IMR-90 (cell line): ENCODE data around the gene SFT2D3. TPM values are rescaled to one million over a fixed set of nuclear protein-coding genes. Genes with fewer than 3 reads are reported as not detected.
A peak's percentile ranks its signal among the peaks of the same experiment; 100 is the strongest.

Experiments
- ATAC-seq: fragments of 200-7000 bp; cut with Tn5 transposase; 2 replicates; pipeline ENCODE4 v1.9.1; 2020; ENCODE audit warnings: low read depth, mild to moderate bottlenecking, moderate library complexity
- BruUV-seq: library from RNA; stranded (reverse); fragments of 400-500 nt; replicated peaks from 2 replicates; lab custom pipeline; 2021; lab: Mats Ljungman, UMichigan
- CTCF ChIA-PET: fragments of 300-600 bp; formaldehyde crosslinking; extraction: SDS; loops from one replicate; lab custom pipeline; 2021; ENCODE audit warnings: antibody characterized with exemption; lab: Yijun Ruan, JAX
- POLR2A ChIA-PET: fragments of 300-600 bp; sonication (Branson Sonifier 250); formaldehyde crosslinking; loops from one replicate; lab custom pipeline; 2022; ENCODE audit warnings: antibody characterized with exemption; ENCODE audit not compliant: unreplicated experiment; lab: Charles Lee
- DNase-seq: peaks from one replicate; pipeline ENCODE4 v3.0.0; 2013
- H2AFZ ChIP-seq: replicated peaks from 2 replicates; pipeline ENCODE3; 2013; ENCODE audit warnings: low read length, mild to moderate bottlenecking; ENCODE audit not compliant: poor library complexity
- H2AK5ac ChIP-seq: 2 replicates; pipeline ENCODE4 v1.6.1; 2013; ENCODE audit warnings: low read depth, low read length, inconsistent platforms
- H2AK9ac ChIP-seq: replicated peaks from 2 replicates; pipeline ENCODE3; 2013; ENCODE audit warnings: mild to moderate bottlenecking, low read depth, low read length, moderate library complexity; ENCODE audit not compliant: poor library complexity
- H2BK120ac ChIP-seq: 2 replicates; pipeline ENCODE4 v1.6.1; 2013; ENCODE audit warnings: low read depth, low read length, inconsistent platforms
- H2BK15ac ChIP-seq: 3 replicates; pipeline ENCODE4 v1.6.1; 2013; ENCODE audit warnings: low read depth, low read length, inconsistent platforms
- H2BK20ac ChIP-seq: 2 replicates; pipeline ENCODE4 v1.6.1; 2013; ENCODE audit warnings: low read depth, mild to moderate bottlenecking, inconsistent platforms, low read length, moderate library complexity
- H2BK5ac ChIP-seq: 2 replicates; pipeline ENCODE4 v1.6.1; 2013; ENCODE audit warnings: mild to moderate bottlenecking, low read depth, low read length, inconsistent platforms; ENCODE audit not compliant: poor library complexity, severe bottlenecking
- H3K14ac ChIP-seq: replicated peaks from 2 replicates; pipeline ENCODE4 v1.6.1; 2013; ENCODE audit warnings: low read depth, low read length, inconsistent platforms
- H3K18ac ChIP-seq: 2 replicates; pipeline ENCODE4 v1.6.1; 2013; ENCODE audit warnings: low read depth, low read length, control low read depth
- H3K23ac ChIP-seq: 2 replicates; pipeline ENCODE4 v1.6.1; 2013; ENCODE audit warnings: low read depth, low read length, inconsistent platforms
- H3K27ac ChIP-seq: 2 replicates; pipeline ENCODE4 v1.5.1; 2013; ENCODE audit warnings: mild to moderate bottlenecking, control low read depth, low read length; ENCODE audit not compliant: insufficient read depth
- H3K27me3 ChIP-seq: 2 replicates; pipeline ENCODE4 v1.6.1; 2013; ENCODE audit warnings: low read length; ENCODE audit not compliant: control insufficient read depth, insufficient read depth
- H3K36me3 ChIP-seq: 2 replicates; pipeline ENCODE4 v1.6.1; 2013; ENCODE audit warnings: low read length, mixed read lengths; ENCODE audit not compliant: control insufficient read depth, insufficient read depth
- H3K4ac ChIP-seq: 2 replicates; pipeline ENCODE4 v1.6.1; 2013; ENCODE audit warnings: low read depth, low read length, inconsistent platforms
- H3K4me1 ChIP-seq: 2 replicates; pipeline ENCODE4 v1.6.1; 2013; ENCODE audit warnings: low read length, mixed read lengths; ENCODE audit not compliant: control insufficient read depth, insufficient read depth
- H3K4me2 ChIP-seq: 2 replicates; pipeline ENCODE4 v1.6.1; 2013; ENCODE audit warnings: low read depth, mild to moderate bottlenecking, control low read depth, low read length, moderate library complexity
- H3K4me3 ChIP-seq: 2 replicates; pipeline ENCODE4 v1.5.1; 2013; ENCODE audit warnings: low read depth, mild to moderate bottlenecking, control low read depth, low read length, moderate library complexity; ENCODE audit not compliant: insufficient read depth
- H3K56ac ChIP-seq: 2 replicates; pipeline ENCODE4 v1.6.1; 2013; ENCODE audit warnings: low read length, inconsistent platforms; ENCODE audit not compliant: insufficient read depth; ENCODE audit errors: extremely low read depth
- H3K79me1 ChIP-seq, 2 experiments: 2 replicates each; pipeline ENCODE4 v1.6.1; 2013; ENCODE audit warnings: low read length in 2 of 2, inconsistent platforms in 1 of 2, low read depth in 1 of 2
- H3K9ac ChIP-seq: 2 replicates; pipeline ENCODE4 v1.6.1; 2013; ENCODE audit warnings: low read depth, low read length, control low read depth
- H3K9me1 ChIP-seq: 2 replicates; pipeline ENCODE4 v1.6.1; 2013; ENCODE audit warnings: low read length, inconsistent platforms; ENCODE audit not compliant: insufficient read depth
- H3K9me3 ChIP-seq: 2 replicates; pipeline ENCODE4 v1.6.1; 2013; ENCODE audit warnings: low read length; ENCODE audit not compliant: control insufficient read depth, insufficient read depth
- H4K20me1 ChIP-seq: 2 replicates; pipeline ENCODE4 v1.6.1; 2013; ENCODE audit warnings: low read length, inconsistent platforms; ENCODE audit not compliant: insufficient read depth
- H4K5ac ChIP-seq: 2 replicates; pipeline ENCODE4 v1.6.1; 2013; ENCODE audit warnings: mild to moderate bottlenecking, low read depth, low read length, control low read depth
- H4K8ac ChIP-seq, 2 experiments: 2 replicates each; pipeline ENCODE4 v1.6.1; 2013; ENCODE audit warnings: low read depth in 2 of 2, low read length in 2 of 2, control low read depth in 1 of 2, inconsistent platforms in 1 of 2
- H4K91ac ChIP-seq: 2 replicates; pipeline ENCODE4 v1.6.1; 2013; ENCODE audit warnings: low read depth, low read length, inconsistent platforms; ENCODE audit not compliant: insufficient read depth
- BHLHE40 ChIP-seq: fragments of 150-350 bp; IDR thresholded peaks from 2 replicates; pipeline ENCODE4 v1.6.1; 2016; ENCODE audit warnings: mild to moderate bottlenecking, low read depth, low read length
- CEBPB ChIP-seq: IDR thresholded peaks from 2 replicates; pipeline ENCODE4 v1.6.1; 2012; ENCODE audit warnings: low read depth, low read length, improper control_type of control experiment
- CHD1 ChIP-seq: IDR thresholded peaks from 2 replicates; pipeline ENCODE4 v1.6.1; 2012; ENCODE audit warnings: low read depth, low read length, improper control_type of control experiment
- FOS ChIP-seq: fragments of 150-350 bp; IDR thresholded peaks from 2 replicates; pipeline ENCODE4 v1.6.1; 2016; ENCODE audit warnings: low read depth, low read length
- MAFK ChIP-seq: IDR thresholded peaks from 2 replicates; pipeline ENCODE4 v1.6.1; 2012; ENCODE audit warnings: low read depth, low read length, improper control_type of control experiment
- MAZ ChIP-seq: IDR thresholded peaks from 2 replicates; pipeline ENCODE4 v1.6.1; 2012; ENCODE audit warnings: low read depth, mild to moderate bottlenecking, low read length, improper control_type of control experiment, moderate library complexity, borderline replicate concordance
- MXI1 ChIP-seq: IDR thresholded peaks from 2 replicates; pipeline ENCODE4 v1.6.1; 2012; ENCODE audit warnings: low read depth, mild to moderate bottlenecking, low read length, moderate library complexity, borderline replicate concordance
- NFE2L2 ChIP-seq: fragments of 150-350 bp; IDR thresholded peaks from 2 replicates; pipeline ENCODE4 v1.6.1; 2016; ENCODE audit warnings: low read depth, mild to moderate bottlenecking, low read length
- POLR2A ChIP-seq: IDR thresholded peaks from 2 replicates; pipeline ENCODE4 v1.6.1; 2012; ENCODE audit warnings: mild to moderate bottlenecking, low read depth, low read length
- RAD21 ChIP-seq: IDR thresholded peaks from 2 replicates; pipeline ENCODE4 v1.6.1; 2012; ENCODE audit warnings: low read length, improper control_type of control experiment
- RCOR1 ChIP-seq: IDR thresholded peaks from 2 replicates; pipeline ENCODE4 v1.6.1; 2012; ENCODE audit warnings: mild to moderate bottlenecking, low read length, improper control_type of control experiment; ENCODE audit not compliant: insufficient replicate concordance
- RFX5 ChIP-seq: IDR thresholded peaks from 2 replicates; pipeline ENCODE4 v1.8.0; 2012; ENCODE audit warnings: low read depth, mild to moderate bottlenecking, low read length, moderate library complexity
- SMC3 ChIP-seq: fragments of 150-350 bp; IDR thresholded peaks from 2 replicates; pipeline ENCODE4 v1.6.1; 2016; ENCODE audit warnings: low read depth, mild to moderate bottlenecking, antibody characterized with exemption, low read length, moderate library complexity
- WGBS, 2 experiments: methylation state at CpG; one replicate each; pipeline versions ENCODE4 v1.1.5 to v1.1.7; 2013; ENCODE audit warnings: missing lambda C conversion rate in 2 of 2; ENCODE audit not compliant: insufficient read length in 1 of 2; ENCODE audit errors: extremely low coverage in 2 of 2; 5-methylcytosine and 5-hydroxymethylcytosine counted together
- dilution Hi-C: fragments of 300-500 bp; cut with HindIII; formaldehyde crosslinking; loops from one replicate; pipeline ENCODE4 v1.14.3; 2018; ENCODE audit warnings: low sequenced_read_pairs; ENCODE audit not compliant: unreplicated experiment
- in situ Hi-C: fragments of 300-500 bp; cut with MboI; formaldehyde crosslinking; loops from 3 replicates; pipeline ENCODE4 v1.14.3; 2019; ENCODE audit warnings: low sequenced_read_pairs, inconsistent platforms, mixed read lengths
- intact Hi-C: fragments of 100-400 bp; cut with micrococcal nuclease; formaldehyde crosslinking; loops from 2 replicates; pipeline ENCODE4 v1.10.0; 2022
- polyA plus RNA-seq, 3 experiments: library from polyadenylated mRNA; depleted of rRNA; stranded (reverse); fragments of >200 nt; gene quantifications; 2 replicates each; pipeline ENCODE4 v1.2.3, GENCODE V29; 2012; ENCODE audit warnings: low replicate concordance in 1 of 3
- total RNA-seq: library from RNA; depleted of rRNA; stranded (reverse); fragments of >200 nt; gene quantifications from 2 replicates; pipeline ENCODE4 v1.2.3, GENCODE V29; 2012
- TF ChIP-seq, protein P1 (sequence below): fragments of 150-350 bp; IDR thresholded peaks from 2 replicates; pipeline ENCODE4 v1.6.1; 2016; ENCODE audit warnings: low read depth, mild to moderate bottlenecking, low read length, moderate library complexity, borderline replicate concordance
- TF ChIP-seq, protein P2 (sequence below): fragments of 150-350 bp; IDR thresholded peaks from 2 replicates; pipeline ENCODE4 v1.6.1; 2017; ENCODE audit warnings: mild to moderate bottlenecking, antibody characterized with exemption, low read length, low read depth

The SFT2D3 gene
- total and polyA plus RNA-seq, 2 of the 4 experiments (the other 2 are of a cell fraction) = 2.5 to 3.1 TPM

DNA sequence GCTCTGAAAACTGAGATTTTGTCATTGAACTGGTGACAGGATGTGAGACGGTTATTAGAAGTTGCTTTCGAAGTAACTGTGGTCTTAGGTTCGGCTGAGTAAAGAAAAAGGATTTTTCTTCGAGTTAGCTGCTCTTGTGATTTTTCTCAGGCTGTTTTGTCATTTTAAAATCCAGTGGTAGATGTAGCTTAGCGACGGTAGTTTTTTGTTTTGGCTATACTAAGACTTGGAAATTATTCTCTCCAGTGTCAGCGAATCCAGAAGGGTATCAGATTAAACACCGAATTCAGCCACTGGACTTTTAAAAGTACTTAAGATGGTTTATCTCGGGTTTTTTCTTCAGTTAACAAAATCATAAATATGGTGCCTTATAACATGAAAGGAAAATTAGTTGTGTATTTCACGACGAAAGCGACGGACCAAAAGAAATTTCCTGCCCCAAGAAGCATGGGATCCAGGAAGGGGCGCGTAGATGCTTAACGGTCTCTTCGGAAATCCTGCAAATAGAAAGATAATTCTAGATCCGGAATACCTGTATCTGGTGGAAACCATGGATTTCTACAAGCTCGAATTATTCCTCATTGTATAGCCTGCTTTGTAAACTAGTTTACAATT is 1.2 kb downstream of the SFT2D3 start (continued):
- TF ChIP-seq BHLHE40 (no peak), POLR2A (no peak)

DNA sequence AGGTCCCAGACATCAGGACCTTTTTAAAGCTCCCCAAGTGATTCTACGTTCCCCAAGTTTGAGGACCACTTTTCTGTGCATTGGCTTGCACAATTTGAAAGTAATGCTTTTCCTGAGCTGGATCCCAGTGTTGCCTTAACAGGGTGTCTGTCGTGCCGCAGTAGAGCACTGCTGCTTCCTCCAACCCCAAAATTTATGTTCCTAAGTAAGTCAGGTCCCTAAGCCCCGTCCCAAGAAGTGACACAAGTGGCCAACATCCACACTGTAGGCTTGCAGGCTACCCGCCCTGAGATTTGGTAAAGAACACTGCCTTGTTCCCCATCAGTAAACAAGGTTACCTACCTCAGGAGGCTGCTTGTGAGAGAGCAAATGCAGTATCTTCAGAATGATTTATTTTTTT is 2.0 kb downstream of the SFT2D3 start:
- H4K20me1 ChIP-seq = peaks cover 11% of the 10 kb centered on the region; the same call in 1 of the 2 replicates
- peak overlapping the region; percentile 74 for H3K23ac ChIP-seq
- no TSS peak for BruUV-seq
- no peak overlapping the region for H4K8ac ChIP-seq
- no peak overlapping the region for H3K27ac ChIP-seq
- in situ Hi-C loops = no loop called here
- H4K91ac ChIP-seq = no peak overlapping the region
- H3K27me3 ChIP-seq = no peaks in the 10 kb centered on the region
- DNase-seq (no peak), ATAC-seq (no peak)
- peaks cover 8% of the 10 kb centered on the region for H3K4me1 ChIP-seq
- intact Hi-C loops = loop anchor here (10.0 kb wide), 1 partner anchor 178 kb away; the partner anchor contains the start of gene IWS1
- H2AK5ac ChIP-seq = no peak overlapping the region
- peaks cover 14 to 50% of the 10 kb centered on the region in 2 experiments for H3K79me1 ChIP-seq
- CTCF ChIA-PET = no interaction called here
- no peak overlapping the region for H2BK15ac ChIP-seq
- no peak overlapping the region for H4K5ac ChIP-seq
- TF ChIP-seq, protein P1, sequence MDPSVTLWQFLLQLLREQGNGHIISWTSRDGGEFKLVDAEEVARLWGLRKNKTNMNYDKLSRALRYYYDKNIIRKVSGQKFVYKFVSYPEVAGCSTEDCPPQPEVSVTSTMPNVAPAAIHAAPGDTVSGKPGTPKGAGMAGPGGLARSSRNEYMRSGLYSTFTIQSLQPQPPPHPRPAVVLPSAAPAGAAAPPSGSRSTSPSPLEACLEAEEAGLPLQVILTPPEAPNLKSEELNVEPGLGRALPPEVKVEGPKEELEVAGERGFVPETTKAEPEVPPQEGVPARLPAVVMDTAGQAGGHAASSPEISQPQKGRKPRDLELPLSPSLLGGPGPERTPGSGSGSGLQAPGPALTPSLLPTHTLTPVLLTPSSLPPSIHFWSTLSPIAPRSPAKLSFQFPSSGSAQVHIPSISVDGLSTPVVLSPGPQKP = no peak
- TF ChIP-seq RFX5 (no peak), FOS (no peak), MAFK (no peak), RCOR1 (no peak), SMC3 (no peak), MXI1 (no peak), RAD21 (no peak), POLR2A (no peak), NFE2L2 (no peak), CHD1 (no peak), MAZ (no peak), CEBPB (no peak)
- TF ChIP-seq, protein P2, sequence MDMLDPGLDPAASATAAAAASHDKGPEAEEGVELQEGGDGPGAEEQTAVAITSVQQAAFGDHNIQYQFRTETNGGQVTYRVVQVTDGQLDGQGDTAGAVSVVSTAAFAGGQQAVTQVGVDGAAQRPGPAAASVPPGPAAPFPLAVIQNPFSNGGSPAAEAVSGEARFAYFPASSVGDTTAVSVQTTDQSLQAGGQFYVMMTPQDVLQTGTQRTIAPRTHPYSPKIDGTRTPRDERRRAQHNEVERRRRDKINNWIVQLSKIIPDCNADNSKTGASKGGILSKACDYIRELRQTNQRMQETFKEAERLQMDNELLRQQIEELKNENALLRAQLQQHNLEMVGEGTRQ = no peak
- no peak overlapping the region for H3K14ac ChIP-seq
- H2BK120ac ChIP-seq = no peak overlapping the region
- dilution Hi-C loops = no loop called here
- no peak overlapping the region for H3K4ac ChIP-seq
- no peak overlapping the region for H3K18ac ChIP-seq
- peaks cover 20% of the 10 kb centered on the region for H3K36me3 ChIP-seq
- H2BK20ac ChIP-seq = no peak overlapping the region
- no peak overlapping the region for H2BK5ac ChIP-seq
- POLR2A ChIA-PET = no interaction called here
- peaks cover 18% of the 10 kb centered on the region for H3K9me1 ChIP-seq
- H2AK9ac ChIP-seq = no peak overlapping the region
- H3K9ac ChIP-seq = no peak overlapping the region
- no peak overlapping the region for H3K4me3 ChIP-seq
- H2AFZ ChIP-seq = no peak overlapping the region
- WGBS, 2 experiments = 96% methylated on average over 4 of the region's 5 CpGs; no CpG with 5 or more reads in 1 of the 2 experiments
- H3K9me3 ChIP-seq = no peaks in the 10 kb centered on the region
- no peak overlapping the region; the same call in 1 of the 2 replicates for H3K4me2 ChIP-seq
- no peak overlapping the region for H3K56ac ChIP-seq
